H9 (cell line): ENCODE data around the gene INSYN2B. TPM values are rescaled to one million over a fixed set of nuclear protein-coding genes. Genes with fewer than 3 reads are reported as not detected.

Experiments used
- DNase-seq: peaks from one replicate; pipeline ENCODE4 v3.0.0-alpha.2; 2017
- H2AFZ ChIP-seq: one replicate; pipeline ENCODE4 v1.6.1; 2013; ENCODE audit warnings: mild to moderate bottlenecking, low read length, control low read depth, moderate library complexity
- H2AK5ac ChIP-seq: 2 replicates; pipeline ENCODE4 v1.6.1; 2013; ENCODE audit warnings: low read length, control low read depth, mixed read lengths; ENCODE audit not compliant: insufficient read length
- H2BK120ac ChIP-seq: one replicate; pipeline ENCODE4 v1.6.1; 2013; ENCODE audit warnings: low read depth, mild to moderate bottlenecking, low read length, control low read depth, inconsistent platforms; ENCODE audit not compliant: poor library complexity, severe bottlenecking
- H2BK12ac ChIP-seq: 2 replicates; pipeline ENCODE4 v1.6.1; 2013; ENCODE audit warnings: low read length, control low read depth, mixed read lengths, low read depth; ENCODE audit not compliant: insufficient read length
- H2BK15ac ChIP-seq: 2 replicates; pipeline ENCODE4 v1.6.1; 2013; ENCODE audit warnings: low read depth, low read length, control low read depth
- H2BK20ac ChIP-seq: one replicate; pipeline ENCODE4 v1.6.1; 2013; ENCODE audit warnings: low read depth, mild to moderate bottlenecking, low read length, control low read depth, inconsistent platforms; ENCODE audit not compliant: poor library complexity, severe bottlenecking
- H2BK5ac ChIP-seq: 2 replicates; pipeline ENCODE4 v1.6.1; 2013; ENCODE audit warnings: low read length, control low read depth, mixed read lengths; ENCODE audit not compliant: insufficient read length
- H3K14ac ChIP-seq: 2 replicates; pipeline ENCODE4 v1.6.1; 2013; ENCODE audit warnings: low read length, control low read depth; ENCODE audit not compliant: insufficient read depth
- H3K18ac ChIP-seq: 2 replicates; pipeline ENCODE4 v1.6.1; 2013; ENCODE audit warnings: low read depth, mild to moderate bottlenecking, mixed read lengths, low read length, control low read depth; ENCODE audit not compliant: insufficient read length
- H3K23ac ChIP-seq: 2 replicates; pipeline ENCODE4 v1.6.1; 2013; ENCODE audit warnings: low read length, control low read depth, mixed read lengths, low read depth; ENCODE audit not compliant: insufficient read length
- H3K23me2 ChIP-seq: 2 replicates; pipeline ENCODE4 v1.6.1; 2013; ENCODE audit warnings: low read depth, mild to moderate bottlenecking, mixed read lengths, low read length, control low read depth; ENCODE audit not compliant: insufficient read length, poor library complexity, severe bottlenecking
- H3K27ac ChIP-seq: 2 replicates; pipeline ENCODE4 v1.5.1; 2013; ENCODE audit warnings: low read length, control low read depth, mixed read lengths, low read depth; ENCODE audit not compliant: insufficient read length
- H3K27me3 ChIP-seq: 2 replicates; pipeline ENCODE4 v1.6.1; 2013; ENCODE audit warnings: low read length, control low read depth, inconsistent platforms; ENCODE audit not compliant: insufficient read depth
- H3K4ac ChIP-seq: 2 replicates; pipeline ENCODE4 v1.6.1; 2013; ENCODE audit warnings: low read depth, mild to moderate bottlenecking, control low read depth, inconsistent platforms, low read length, moderate library complexity
- H3K4me1 ChIP-seq: 2 replicates; pipeline ENCODE4 v1.6.1; 2013; ENCODE audit warnings: low read length, control low read depth, inconsistent platforms; ENCODE audit not compliant: insufficient read depth
- H3K4me2 ChIP-seq: 2 replicates; pipeline ENCODE4 v1.6.1; 2013; ENCODE audit warnings: low read length, control low read depth, mixed read lengths; ENCODE audit not compliant: insufficient read length, insufficient read depth
- H3K56ac ChIP-seq: 2 replicates; pipeline ENCODE4 v1.6.1; 2013; ENCODE audit warnings: low read depth, mild to moderate bottlenecking, mixed read lengths, low read length, control low read depth; ENCODE audit not compliant: insufficient read length
- H3K79me1 ChIP-seq: 2 replicates; pipeline ENCODE4 v1.6.1; 2013; ENCODE audit warnings: low read depth, mild to moderate bottlenecking, moderate library complexity, low read length, control low read depth, inconsistent platforms; ENCODE audit not compliant: insufficient read depth, poor library complexity, severe bottlenecking
- H3K79me2 ChIP-seq: 2 replicates; pipeline ENCODE4 v1.6.1; 2013; ENCODE audit warnings: low read length, control low read depth, inconsistent platforms; ENCODE audit not compliant: insufficient read depth
- H3K9ac ChIP-seq: 2 replicates; pipeline ENCODE4 v1.6.1; 2013; ENCODE audit warnings: low read length, control low read depth, mixed read lengths; ENCODE audit not compliant: insufficient read length; ENCODE audit errors: extremely low read depth
- H3K9me3 ChIP-seq: one replicate; pipeline ENCODE4 v1.6.1; 2013; ENCODE audit warnings: low read depth, low read length, inconsistent platforms; ENCODE audit not compliant: control insufficient read depth
- H3T11ph ChIP-seq: one replicate; pipeline ENCODE4 v1.6.1; 2013; ENCODE audit warnings: mild to moderate bottlenecking, low read length, control low read depth, inconsistent platforms
- H4K20me1 ChIP-seq: one replicate; pipeline ENCODE4 v1.6.1; 2013; ENCODE audit not compliant: control insufficient read depth, insufficient read length, insufficient read depth
- H4K5ac ChIP-seq: 2 replicates; pipeline ENCODE4 v1.6.1; 2013; ENCODE audit warnings: low read depth, mild to moderate bottlenecking, mixed read lengths, low read length, control low read depth; ENCODE audit not compliant: insufficient read length
- H4K8ac ChIP-seq: replicated peaks from 2 replicates; pipeline ENCODE4 v1.6.1; 2013; ENCODE audit warnings: low read length, control low read depth, mixed read lengths, low read depth; ENCODE audit not compliant: insufficient read length
- H4K91ac ChIP-seq: 2 replicates; pipeline ENCODE4 v1.6.1; 2013; ENCODE audit warnings: low read depth, mild to moderate bottlenecking, moderate library complexity, mixed read lengths, low read length, control low read depth; ENCODE audit not compliant: insufficient read length
- H3K27ac Mint-ChIP-seq, 3 experiments: 2 replicates in 2 of 3; 3 replicates in 1 of 3; pipeline ENCODE4 v1.8.0; 2020 to 2021; ENCODE audit warnings: mixed read lengths in 3 of 3, mild to moderate bottlenecking in 1 of 3, moderate library complexity in 1 of 3
- H3K27me3 Mint-ChIP-seq: 2 replicates; pipeline ENCODE4 v1.8.0; 2021; ENCODE audit warnings: low read depth, mild to moderate bottlenecking, moderate library complexity, mixed read lengths
- H3K36me3 Mint-ChIP-seq, 3 experiments: 2 replicates in 2 of 3; 3 replicates in 1 of 3; pipeline ENCODE4 v1.8.0; 2020 to 2021; ENCODE audit warnings: low read depth in 3 of 3, mixed read lengths in 3 of 3; ENCODE audit not compliant: insufficient read depth in 1 of 3
- H3K4me1 Mint-ChIP-seq, 2 experiments: 2 replicates each; pipeline ENCODE4 v1.8.0; 2020; ENCODE audit warnings: mixed read lengths in 2 of 2
- H3K4me3 Mint-ChIP-seq, 2 experiments: 2 replicates in 1 of 2; 3 replicates in 1 of 2; pipeline ENCODE4 v1.8.0; 2020 to 2021; ENCODE audit warnings: mild to moderate bottlenecking in 2 of 2, mixed read lengths in 2 of 2, moderate library complexity in 1 of 2
- H3K9me3 Mint-ChIP-seq, 2 experiments: 2 replicates in 1 of 2; 3 replicates in 1 of 2; pipeline ENCODE4 v1.8.0; 2020; ENCODE audit warnings: mild to moderate bottlenecking in 2 of 2, mixed read lengths in 2 of 2, moderate library complexity in 1 of 2
- CTCF ChIP-seq: fragments of 200-600 bp; sonication (generic); conservative IDR thresholded peaks from 3 replicates; pipeline ENCODE4 v1.8.0; 2021; ENCODE audit warnings: antibody characterized with exemption, mild to moderate bottlenecking
- WGBS: extraction: QIAGEN DNeasy Blood & Tissue Kit; methylation state at CpG from one replicate; pipeline ENCODE4 v1.1.7; 2013; ENCODE audit warnings: missing lambda C conversion rate, low lambda C conversion rate, mixed read lengths; ENCODE audit not compliant: insufficient read length; ENCODE audit errors: extremely low coverage; 5-methylcytosine and 5-hydroxymethylcytosine counted together
- total RNA-seq: library from RNA; stranded (reverse); gene quantifications from 2 replicates; pipeline ENCODE4 v1.2.1, GENCODE V29; 2021

INSYN2B gene
- total RNA-seq, 1 experiment from 2014 or later, result not detected

DNA sequence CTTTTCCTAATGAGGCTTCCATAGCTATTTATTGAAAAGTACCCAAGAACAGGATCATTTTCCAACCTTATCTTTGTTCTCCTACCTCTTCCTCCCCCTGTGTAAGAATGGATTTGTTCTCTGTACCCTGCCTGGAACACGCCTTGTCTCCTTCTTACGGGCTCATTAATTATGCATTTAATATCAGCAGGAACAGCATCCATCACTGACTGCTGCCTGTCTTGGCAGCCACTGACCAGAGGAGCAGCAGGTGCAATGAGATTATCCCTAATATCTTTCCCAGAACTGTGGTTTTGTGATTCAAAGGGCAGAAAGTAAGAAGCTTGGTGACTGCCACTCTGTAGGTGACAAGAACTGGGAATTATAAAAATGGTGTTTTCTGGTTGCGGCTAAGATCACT is 19.3 kb upstream of the INSYN2B start:
- Histone ChIP-seq H3T11ph (no peak overlapping the region), H4K20me1 (no peaks in the 10 kb centered on the region), H3K79me2 (no peaks in the 10 kb centered on the region), H4K5ac (no peak overlapping the region), H3K4me1 (no peaks in the 10 kb centered on the region), H2AFZ (no peak overlapping the region), H3K56ac (no peak overlapping the region), H2BK120ac (no peak overlapping the region), H3K23me2 (no peaks in the 10 kb centered on the region), H2BK20ac (no peak overlapping the region), H2BK15ac (no peak overlapping the region), H4K8ac (no peak overlapping the region), H2BK12ac (no peak overlapping the region), H3K4me2 (no peak overlapping the region), H3K9me3 (no peaks in the 10 kb centered on the region), H3K23ac (no peak overlapping the region), H3K18ac (no peak overlapping the region), H3K79me1 (no peaks in the 10 kb centered on the region), H4K91ac (no peak overlapping the region), H2BK5ac (no peak overlapping the region), H3K14ac (no peak overlapping the region), H2AK5ac (no peak overlapping the region), H3K27me3 (no peaks in the 10 kb centered on the region), H3K9ac (no peak overlapping the region), H3K27ac (no peak overlapping the region), H3K4ac (no peak overlapping the region)
- WGBS, result no CpG with 5 or more reads among the region's 3 CpGs
- H3K27me3 Mint-ChIP-seq, result no peaks in the 10 kb centered on the region; the same call in 1 of the 2 replicates
- no peak overlapping the region for H3K4me3 Mint-ChIP-seq
- no peak for TF ChIP-seq CTCF
- peaks cover 11 to 19% of the 10 kb centered on the region in 2 experiments for H3K4me1 Mint-ChIP-seq
- no peaks in the 10 kb centered on the region for H3K9me3 Mint-ChIP-seq
- no peak overlapping the region for H3K27ac Mint-ChIP-seq
- no peak for DNase-seq
- H3K36me3 Mint-ChIP-seq, result no peaks in the 10 kb centered on the region
